HG02610 (cell line): Measurements from ENCODE around the gene EIF3L.
"Not testable (repeated sequence)": the region's sequence is repeated elsewhere in the genome, so short reads cannot be mapped to it uniquely, and the experiment has no call there.

Experiments used
- ATAC-seq: cut with Tn5 transposase; IDR thresholded peaks from one replicate; pipeline ENCODE4 v1.9.1; 2021; ENCODE audit warnings: mild to moderate bottlenecking, moderate library complexity; ENCODE audit not compliant: unreplicated experiment

Gene EIF3L

GRCh38 chr22:37849089-37849751, at the start of gene EIF3L:
EIF3L (plus strand) TSS chr22:37849419; CDS start chr22:37849450, 31 bp downstream.
- ATAC-seq = peak; percentile 65

GRCh38 chr22:37799979-37800378, 49.2 kb upstream of the EIF3L start:
- ATAC-seq = not testable (repeated sequence)

- no peak for ATAC-seq
These were observed 47.3 kb upstream of the EIF3L start for GRCh38 chr22:37801946-37802309.

- no peak for ATAC-seq
These were observed 46.7 kb upstream of the EIF3L start for GRCh38 chr22:37802310-37803194.

- no peak for ATAC-seq
These were observed 46.0 kb upstream of the EIF3L start for GRCh38 chr22:37803195-37803638.

GRCh38 chr22:37803639-37804351, 45.4 kb upstream of the EIF3L start:
- ATAC-seq = no peak

GRCh38 chr22:37804352-37804880, 44.8 kb upstream of the EIF3L start:
- no peak for ATAC-seq

GRCh38 chr22:37804881-37805809, 44.1 kb upstream of the EIF3L start:
- no peak for ATAC-seq

- no peak for ATAC-seq
These were observed 43.4 kb upstream of the EIF3L start for GRCh38 chr22:37805810-37806277.

- no peak for ATAC-seq
These were observed 42.5 kb upstream of the EIF3L start for GRCh38 chr22:37806409-37807333.

GRCh38 chr22:37807410-37808293, 41.6 kb upstream of the EIF3L start, which contains the start of gene GCAT:
GCAT (plus strand) TSS chr22:37807934; CDS start chr22:37807968, 34 bp downstream.
- ATAC-seq = peak; percentile 79

GRCh38 chr22:37808294-37808657, 40.9 kb upstream of the EIF3L start:
- no peak for ATAC-seq

- no peak for ATAC-seq
These were observed 39.4 kb upstream of the EIF3L start for GRCh38 chr22:37809672-37810333.

- ATAC-seq = no peak
These were observed 37.4 kb upstream of the EIF3L start for GRCh38 chr22:37811867-37812266.

- no peak for ATAC-seq
These were observed 36.1 kb upstream of the EIF3L start for GRCh38 chr22:37812869-37813678.

GRCh38 chr22:37815593-37815992, 33.6 kb upstream of the EIF3L start:
- ATAC-seq = no peak
